Renal pelvis (tissue), 3 donors: ENCODE results near the gene SPIN1. TPM values are rescaled to one million over a fixed set of nuclear protein-coding genes. Genes with fewer than 3 reads are reported as not detected.

Source experiments
- polyA plus RNA-seq, 3 donors: library from polyadenylated mRNA; unstranded; fragments of 120-200 nt; gene quantifications; one replicate each; pipeline ENCODE4 v1.2.1, GENCODE V29; 2013; ENCODE audit not compliant: insufficient read length in 3 of 3

The SPIN1 gene
- polyA plus RNA-seq, 3 donors: 150 to 169 (median 166) TPM

Other genes with a start within 250 kb of the SPIN1 start
- under 1 TPM; 0.41 to 0.71 (median 0.46) TPM for gene SPATA31C2, start 250.0 kb upstream of the SPIN1 start, polyA plus RNA-seq
- gene NXNL2, start 146.7 kb downstream of the SPIN1 start, polyA plus RNA-seq: 1 to 10 TPM; 2.3 to 4.8 (median 3.3) TPM